CD4-positive, alpha-beta T cell treated with Interleukin-17A for 4 hours (primary cell): ENCODE results near the gene GLP1R.

ENCODE experiments used
- DNase-seq: peaks from one replicate; pipeline ENCODE4 v3.0.0-alpha.2; 2020; ENCODE audit warnings: mixed read lengths

The GLP1R gene

GRCh38 chr6:39047434-39048327 lies 900 bp upstream of the GLP1R start:
- DNase-seq = no peak

- no peak for DNase-seq
These were observed 1.1 kb downstream of the GLP1R start for GRCh38 chr6:39049575-39050283.

- DNase-seq = no peak
These were observed 2.0 kb downstream of the GLP1R start for GRCh38 chr6:39050453-39051112.

GRCh38 chr6:39051399-39052122 lies 3.0 kb downstream of the GLP1R start:
- no peak for DNase-seq

- DNase-seq = no peak
These were observed 4.5 kb downstream of the GLP1R start for GRCh38 chr6:39053016-39053624.

GRCh38 chr6:39053854-39054576 lies 5.4 kb downstream of the GLP1R start:
- DNase-seq = no peak

DNA sequence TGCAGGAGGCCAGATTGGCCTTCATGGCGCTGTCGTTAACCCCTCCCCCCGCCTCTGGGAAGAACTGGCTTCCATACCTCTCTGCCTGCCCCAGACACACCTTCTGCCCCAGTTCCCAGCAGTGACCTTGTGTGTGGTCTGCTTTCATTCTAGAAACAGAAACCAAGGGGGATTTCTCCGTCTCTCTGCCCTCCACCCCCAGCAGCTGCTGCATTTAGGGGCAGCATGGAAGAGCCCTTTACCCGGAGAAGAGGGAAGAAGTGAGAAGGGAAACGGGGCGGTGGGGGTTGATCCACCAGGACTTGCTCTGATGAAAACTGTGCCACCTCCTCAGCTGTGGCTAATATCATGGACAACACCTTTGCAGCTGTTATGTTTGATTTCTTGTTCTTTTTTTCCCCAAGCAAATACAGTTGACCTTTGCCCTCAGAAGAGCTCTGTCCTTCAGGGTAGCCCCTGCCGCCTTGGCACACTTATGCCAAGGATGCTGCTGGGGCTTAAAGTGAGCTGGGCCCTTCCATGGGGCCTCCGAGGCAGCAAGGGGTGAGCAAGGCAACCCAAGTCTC lies 6.1 kb downstream of the GLP1R start:
- DNase-seq = no peak

- no peak for DNase-seq
These were observed 7.1 kb downstream of the GLP1R start for GRCh38 chr6:39055661-39056060.

- DNase-seq = no peak
These were observed 7.6 kb downstream of the GLP1R start for GRCh38 chr6:39056191-39056590.

DNA sequence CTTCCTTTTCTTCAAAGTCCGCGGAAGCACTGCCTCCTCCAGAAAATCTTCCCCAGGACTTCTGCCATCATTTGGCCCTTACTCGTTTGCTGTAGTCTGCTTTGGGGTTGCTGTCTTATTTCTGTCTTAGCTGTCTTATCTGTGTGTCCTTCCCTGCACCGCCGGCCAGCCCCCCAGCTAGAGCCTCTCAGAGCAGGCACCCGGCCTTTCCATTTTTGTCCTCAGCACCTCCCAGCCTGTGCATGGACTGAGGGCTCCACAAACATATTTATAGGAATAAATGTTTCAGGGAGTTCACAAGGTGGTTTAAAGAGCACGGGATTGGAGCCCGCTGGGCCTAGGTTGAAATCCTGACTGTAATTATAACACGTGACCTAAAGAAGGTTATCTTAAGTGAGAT lies 8.1 kb downstream of the GLP1R start:
- DNase-seq = no peak

DNA sequence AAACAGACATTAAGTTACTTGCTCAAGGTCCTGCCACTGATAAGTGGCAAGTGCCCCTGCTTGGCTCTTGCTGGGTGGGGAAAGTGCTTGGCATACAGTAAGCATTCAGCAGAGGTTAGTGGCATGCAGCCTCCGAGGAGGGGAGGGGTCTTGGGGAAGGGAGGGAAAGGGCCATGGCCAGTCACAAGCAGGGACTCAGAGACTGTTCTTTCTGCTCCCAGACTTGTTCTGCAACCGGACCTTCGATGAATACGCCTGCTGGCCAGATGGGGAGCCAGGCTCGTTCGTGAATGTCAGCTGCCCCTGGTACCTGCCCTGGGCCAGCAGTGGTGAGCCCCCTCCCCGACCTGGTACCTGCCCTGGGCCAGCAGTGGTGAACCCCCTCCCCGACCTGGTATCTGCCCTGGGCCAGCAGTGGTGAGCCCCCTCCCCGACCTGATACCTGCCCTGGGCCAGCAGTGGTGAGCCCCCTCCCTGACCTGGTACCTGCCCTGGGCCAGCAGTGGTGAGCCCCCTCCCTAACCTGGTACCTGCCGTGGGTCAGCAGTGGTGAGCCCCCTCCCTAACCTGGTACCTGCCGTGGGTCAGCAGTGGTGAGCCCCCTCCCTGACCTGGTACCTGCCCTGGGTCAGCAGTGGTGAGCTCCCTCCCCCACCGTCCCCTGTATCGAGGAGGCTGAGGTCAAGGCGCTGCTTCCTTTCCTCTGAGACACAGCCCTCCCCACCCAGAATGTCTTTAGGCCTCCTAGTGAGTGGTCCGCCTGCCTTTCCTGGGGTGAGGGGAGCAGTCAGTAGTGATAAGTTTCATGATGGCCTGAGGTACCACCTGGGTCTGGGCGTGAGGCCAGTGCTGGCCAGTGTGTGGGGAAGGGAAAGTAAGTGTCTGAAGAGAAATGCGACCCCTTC lies 8.9 kb downstream of the GLP1R start:
- no peak for DNase-seq

DNA sequence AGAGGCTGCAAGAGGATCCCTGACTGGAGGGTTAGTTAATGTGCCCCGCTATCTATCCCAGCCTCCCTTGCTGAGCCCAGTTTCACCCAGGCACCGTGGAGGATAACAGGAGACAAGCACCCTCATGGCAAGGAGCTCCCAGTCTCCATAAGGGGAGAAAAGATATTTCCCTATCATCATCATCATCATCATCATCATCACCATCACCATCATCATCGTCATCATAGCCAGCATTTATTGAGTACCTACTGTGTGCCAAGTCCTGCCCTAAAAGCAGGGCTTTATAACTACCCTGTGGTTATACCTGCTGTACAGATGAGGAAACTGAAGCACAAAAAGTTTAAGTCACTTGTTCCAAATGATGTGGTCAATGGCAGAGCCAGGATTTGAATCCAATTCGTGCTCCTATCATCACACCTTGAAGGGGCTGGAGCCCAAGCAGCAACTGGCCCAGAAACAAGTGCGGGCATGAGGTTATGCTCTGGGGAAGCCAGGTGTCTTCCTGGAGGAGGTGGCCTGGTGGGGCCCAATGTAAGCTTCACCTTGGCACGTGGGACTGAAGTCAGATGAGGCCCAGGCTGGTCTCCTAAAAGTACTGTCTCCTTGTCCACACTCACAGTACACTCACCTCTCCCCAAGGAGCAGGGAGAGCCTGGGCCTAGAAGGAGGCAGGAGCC lies 10.0 kb downstream of the GLP1R start:
- no peak for DNase-seq

- DNase-seq = no peak
These were observed 11.1 kb downstream of the GLP1R start for GRCh38 chr6:39059496-39060310.

DNA sequence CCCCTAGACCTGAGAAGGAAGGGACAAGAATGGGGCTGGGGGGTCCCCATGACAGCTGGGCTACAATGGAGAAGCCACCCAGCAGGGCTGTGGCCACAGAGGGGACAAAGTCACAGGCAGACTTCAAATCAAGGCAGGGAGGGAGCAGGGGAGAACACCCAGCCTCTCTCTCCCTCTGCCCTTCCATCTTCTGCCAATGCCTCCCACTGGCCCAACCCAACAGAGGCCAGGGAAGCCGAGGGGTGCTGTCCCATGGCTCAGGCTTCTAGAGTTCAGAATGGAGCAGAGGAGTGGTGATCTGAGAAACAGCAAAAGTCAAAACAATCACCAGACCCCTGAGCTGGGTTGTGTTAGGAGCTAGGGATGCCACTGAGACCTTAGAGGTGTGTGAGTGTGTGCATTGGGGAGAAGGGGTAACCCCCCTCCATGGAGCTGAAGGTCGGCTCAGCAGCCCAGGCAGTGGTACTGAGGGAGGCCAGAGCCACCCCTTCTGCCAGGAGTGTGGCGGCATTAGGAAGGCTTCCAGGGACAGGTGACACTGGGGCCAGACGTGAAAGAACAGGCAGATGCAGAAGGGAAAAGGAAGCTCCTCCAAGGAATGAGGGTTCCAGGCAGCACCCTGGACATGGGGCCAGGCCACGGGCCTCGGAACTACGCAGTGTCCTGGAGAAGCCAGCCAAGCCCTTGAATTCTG lies 12.0 kb downstream of the GLP1R start:
- DNase-seq = no peak

GRCh38 chr6:39061182-39061581 lies 12.6 kb downstream of the GLP1R start:
- DNase-seq = no peak

GRCh38 chr6:39061588-39061987 lies 13.0 kb downstream of the GLP1R start:
- no peak for DNase-seq

- no peak for DNase-seq
These were observed 13.6 kb downstream of the GLP1R start for GRCh38 chr6:39062014-39062740.

DNA sequence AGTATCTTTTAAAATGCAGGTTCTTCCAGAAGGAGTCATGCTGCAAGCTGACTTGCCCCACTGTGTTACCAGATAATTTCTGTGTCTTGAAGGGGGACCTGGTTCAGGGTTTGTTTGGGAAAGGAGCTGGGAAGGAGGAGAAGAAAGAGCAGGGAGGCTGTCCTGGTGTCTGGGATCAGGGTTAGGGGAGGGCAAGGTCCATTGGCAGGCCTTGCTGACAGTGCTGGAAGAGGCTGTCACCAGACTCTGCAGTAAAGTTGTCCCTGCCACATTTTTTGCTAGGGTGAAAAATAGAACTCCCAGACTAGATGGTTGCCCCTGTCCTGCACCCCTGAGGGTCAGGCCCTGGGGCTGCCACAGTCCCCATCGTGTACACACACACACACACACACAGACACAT lies 14.9 kb downstream of the GLP1R start:
- DNase-seq = no peak
